Measurements from ENCODE around the gene GPR18. TPM values are rescaled to one million over a fixed set of nuclear protein-coding genes. Genes with fewer than 3 reads are reported as not detected.

Gene GPR18
- total and polyA plus RNA-seq, 2 of the 4 experiments (the other 2 are of a cell fraction): not detected

DNA sequence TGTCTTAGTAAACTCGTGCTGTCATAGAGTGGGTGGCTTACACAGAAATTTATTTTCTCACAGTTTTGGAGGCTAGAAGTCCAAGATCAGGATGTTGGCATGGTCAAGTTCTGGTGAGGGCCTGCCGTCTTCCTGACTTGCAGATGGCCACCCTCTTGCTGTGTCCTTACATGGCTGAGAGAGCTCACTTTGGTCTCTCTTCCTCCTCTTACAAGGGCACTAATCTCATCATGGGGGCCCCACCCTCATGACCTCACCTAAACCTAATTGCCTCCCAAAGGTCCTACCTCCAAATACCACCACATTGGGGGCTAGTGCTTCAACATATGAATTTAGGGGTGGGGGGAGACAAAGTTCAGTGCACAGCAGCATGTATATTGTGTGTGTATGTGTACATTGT is 14.3 kb upstream of the GPR18 start:
- Histone ChIP-seq H3K9me1 (ENCODE audit: insufficient read depth, low read length) (no peaks in the 10 kb centered on the region), H2BK15ac (ENCODE audit: low read depth, low read length) (no peak overlapping the region), H2AK5ac (ENCODE audit: low read depth, low read length) (no peak overlapping the region), H3K9ac (ENCODE audit: low read depth, low read length) (no peak overlapping the region), H3K79me1 (ENCODE audit: low read depth in 1 of 2, low read length in 2 of 2) (peaks cover 9 to 10% of the 10 kb centered on the region in 2 experiments; a peak in 3 of 4 replicates), H3K4me1 (ENCODE audit: control insufficient read depth, insufficient read depth, low read length) (no peaks in the 10 kb centered on the region), H3K14ac (replicated peaks; ENCODE audit: low read depth, low read length) (no peak overlapping the region), H2AK9ac (replicated peaks; ENCODE audit: low read depth, low read length, poor library complexity) (no peak overlapping the region), H3K36me3 (ENCODE audit: control insufficient read depth, insufficient read depth, low read length) (peaks cover 5% of the 10 kb centered on the region), H3K4me3 (ENCODE audit: insufficient read depth, low read depth, low read length) (no peak overlapping the region), H3K4ac (ENCODE audit: low read depth, low read length) (no peak overlapping the region), H2BK5ac (ENCODE audit: low read depth, low read length, poor library complexity, severe bottlenecking) (no peak overlapping the region), H4K91ac (ENCODE audit: insufficient read depth, low read depth, low read length) (no peak overlapping the region), H4K20me1 (ENCODE audit: insufficient read depth, low read length) (peaks cover 5% of the 10 kb centered on the region; the same call in 1 of the 2 replicates), H2AFZ (replicated peaks; ENCODE audit: low read length, poor library complexity) (no peak overlapping the region), H4K5ac (ENCODE audit: low read depth, low read length) (no peak overlapping the region), H2BK20ac (ENCODE audit: low read depth, low read length) (no peak overlapping the region), H4K8ac (ENCODE audit: low read depth in 2 of 2, low read length in 2 of 2) (no peak overlapping the region), H2BK120ac (ENCODE audit: low read depth, low read length) (no peak overlapping the region), H3K9me3 (ENCODE audit: control insufficient read depth, insufficient read depth, low read length) (no peaks in the 10 kb centered on the region; the same call in none of the 2 replicates), H3K27me3 (ENCODE audit: control insufficient read depth, insufficient read depth, low read length) (no peaks in the 10 kb centered on the region), H3K4me2 (ENCODE audit: low read depth, low read length) (no peak overlapping the region), H3K56ac (ENCODE audit: extremely low read depth, insufficient read depth, low read length) (no peak overlapping the region), H3K27ac (ENCODE audit: insufficient read depth, low read length) (no peak overlapping the region), H3K23ac (ENCODE audit: low read depth, low read length) (no peak overlapping the region), H3K18ac (ENCODE audit: low read depth, low read length) (no peak overlapping the region)
- in situ Hi-C loops (cut with MboI; ENCODE audit: low sequenced_read_pairs): loop anchor here (5.0 kb wide), 1 partner anchor 165 kb away; no protein-coding TSS in a partner anchor
- no peak for DNase-seq
- CTCF ChIA-PET: interaction anchor here (4.5 kb wide), 1 partner anchor 163 kb away, joined by 85 read pairs; no protein-coding TSS in a partner anchor
- no TSS peak for BruUV-seq (replicated peaks)
- TF ChIP-seq, protein P1, sequence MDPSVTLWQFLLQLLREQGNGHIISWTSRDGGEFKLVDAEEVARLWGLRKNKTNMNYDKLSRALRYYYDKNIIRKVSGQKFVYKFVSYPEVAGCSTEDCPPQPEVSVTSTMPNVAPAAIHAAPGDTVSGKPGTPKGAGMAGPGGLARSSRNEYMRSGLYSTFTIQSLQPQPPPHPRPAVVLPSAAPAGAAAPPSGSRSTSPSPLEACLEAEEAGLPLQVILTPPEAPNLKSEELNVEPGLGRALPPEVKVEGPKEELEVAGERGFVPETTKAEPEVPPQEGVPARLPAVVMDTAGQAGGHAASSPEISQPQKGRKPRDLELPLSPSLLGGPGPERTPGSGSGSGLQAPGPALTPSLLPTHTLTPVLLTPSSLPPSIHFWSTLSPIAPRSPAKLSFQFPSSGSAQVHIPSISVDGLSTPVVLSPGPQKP (IDR thresholded peaks at IDR 0.05; ENCODE audit: borderline replicate concordance, low read depth, low read length): no peak
- TF ChIP-seq POLR2A (IDR thresholded peaks at IDR 0.05; ENCODE audit: low read depth, low read length) (no peak), RAD21 (IDR thresholded peaks at IDR 0.05; ENCODE audit: low read length) (no peak)
- TF ChIP-seq, protein P2, sequence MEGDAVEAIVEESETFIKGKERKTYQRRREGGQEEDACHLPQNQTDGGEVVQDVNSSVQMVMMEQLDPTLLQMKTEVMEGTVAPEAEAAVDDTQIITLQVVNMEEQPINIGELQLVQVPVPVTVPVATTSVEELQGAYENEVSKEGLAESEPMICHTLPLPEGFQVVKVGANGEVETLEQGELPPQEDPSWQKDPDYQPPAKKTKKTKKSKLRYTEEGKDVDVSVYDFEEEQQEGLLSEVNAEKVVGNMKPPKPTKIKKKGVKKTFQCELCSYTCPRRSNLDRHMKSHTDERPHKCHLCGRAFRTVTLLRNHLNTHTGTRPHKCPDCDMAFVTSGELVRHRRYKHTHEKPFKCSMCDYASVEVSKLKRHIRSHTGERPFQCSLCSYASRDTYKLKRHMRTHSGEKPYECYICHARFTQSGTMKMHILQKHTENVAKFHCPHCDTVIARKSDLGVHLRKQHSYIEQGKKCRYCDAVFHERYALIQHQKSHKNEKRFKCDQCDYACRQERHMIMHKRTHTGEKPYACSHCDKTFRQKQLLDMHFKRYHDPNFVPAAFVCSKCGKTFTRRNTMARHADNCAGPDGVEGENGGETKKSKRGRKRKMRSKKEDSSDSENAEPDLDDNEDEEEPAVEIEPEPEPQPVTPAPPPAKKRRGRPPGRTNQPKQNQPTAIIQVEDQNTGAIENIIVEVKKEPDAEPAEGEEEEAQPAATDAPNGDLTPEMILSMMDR (conservative IDR thresholded peaks at IDR 0.05; ENCODE audit: low read depth, low read length): no peak
- WGBS, 2 experiments (ENCODE audit: extremely low coverage in 2 of 2, insufficient read length in 1 of 2): 100% methylated on average over 1 of the region's 2 CpGs; no CpG with 5 or more reads in 1 of the 2 experiments
- POLR2A ChIA-PET (ENCODE audit: unreplicated experiment): no interaction called here
- dilution Hi-C loops (cut with HindIII; ENCODE audit: low sequenced_read_pairs, unreplicated experiment): no loop called here
- ATAC-seq (ENCODE audit: low read depth): no peak
- intact Hi-C loops (cut with micrococcal nuclease): no loop called here

Measured in IMR-90 (cell line).